K562 (cell line): ENCODE measurements around the gene PPIL1. TPM values are rescaled to one million over a fixed set of nuclear protein-coding genes. Genes with fewer than 3 reads are reported as not detected.
A peak's percentile ranks its signal among the peaks of the same experiment; 100 is the strongest.

Source experiments
- ATF7 ChIP-seq: fragments of 450-650 bp; IDR thresholded peaks from 2 replicates; pipeline ENCODE4 v1.7.1; 2014; ENCODE audit warnings: mild to moderate bottlenecking, moderate library complexity
- BRF2 ChIP-seq: IDR thresholded peaks from 3 replicates; pipeline ENCODE4 v1.6.1; 2011; ENCODE audit warnings: borderline replicate concordance, mild to moderate bottlenecking; ENCODE audit not compliant: insufficient read length, insufficient read depth
- CCNT2 ChIP-seq: IDR thresholded peaks from 2 replicates; pipeline ENCODE4 v1.6.1; 2011; ENCODE audit warnings: borderline replicate concordance, low read depth, mild to moderate bottlenecking, moderate library complexity, mixed read lengths, low read length; ENCODE audit not compliant: insufficient read length; ENCODE audit errors: extremely low read depth
- CHD1 ChIP-seq: fragments of 200-600 bp; sonication (generic); IDR thresholded peaks from one replicate; pipeline ENCODE4 v1.6.1; 2012; ENCODE audit warnings: mild to moderate bottlenecking, moderate library complexity, low read length, inconsistent platforms
- CREB1 ChIP-seq, 2 experiments: sonication (generic) in 1 of 2; formaldehyde crosslinking in 1 of 2; IDR thresholded peaks; 2 replicates each; pipeline versions ENCODE4 v1.6.1 to v1.8.0; 2012 to 2022; ENCODE audit warnings: inconsistent platforms in 1 of 2, mild to moderate bottlenecking in 1 of 2, missing genetic modification reagents in 1 of 2, moderate library complexity in 1 of 2
- CTCF ChIP-seq, 3 experiments: IDR thresholded peaks in 2 of 3; conservative IDR thresholded peaks in 1 of 3; 2 replicates each; pipeline ENCODE4 v1.5.1; 2011 to 2012; ENCODE audit warnings: low read length in 3 of 3, mild to moderate bottlenecking in 3 of 3, control low read depth in 2 of 3, improper control_type of control experiment in 1 of 3, inconsistent platforms in 1 of 3, low read depth in 1 of 3, mixed read lengths in 1 of 3, moderate library complexity in 1 of 3; ENCODE audit not compliant: insufficient read depth in 2 of 3
- CTCFL ChIP-seq: IDR thresholded peaks from 2 replicates; pipeline ENCODE4 v1.6.1; 2011; ENCODE audit warnings: borderline replicate concordance, low read depth, mild to moderate bottlenecking, moderate library complexity, low read length; ENCODE audit not compliant: insufficient read depth, poor library complexity, severe bottlenecking
- KDM1A ChIP-seq, 2 experiments: fragments of 450-650 bp; IDR thresholded peaks; 2 replicates each; pipeline ENCODE4 v1.6.1; 2016; ENCODE audit warnings: mild to moderate bottlenecking in 2 of 2
- MTA3 ChIP-seq: fragments of 450-650 bp; formaldehyde crosslinking; IDR thresholded peaks from 2 replicates; pipeline ENCODE4 v1.6.1; 2017; ENCODE audit warnings: mild to moderate bottlenecking, borderline replicate concordance
- NONO ChIP-seq, 2 experiments: fragments of 200-400 bp in 1 of 2; fragments of 450-650 bp in 1 of 2; formaldehyde crosslinking in 1 of 2; IDR thresholded peaks; 2 replicates each; pipeline ENCODE4 v1.6.1; 2017; ENCODE audit warnings: low read depth in 2 of 2, mild to moderate bottlenecking in 2 of 2, moderate library complexity in 2 of 2, low read length in 1 of 2
- RBBP5 ChIP-seq: fragments of 200-600 bp; sonication (generic); IDR thresholded peaks from 2 replicates; pipeline ENCODE4 v1.6.1; 2012; ENCODE audit warnings: borderline replicate concordance, mild to moderate bottlenecking, low read length, control low read depth, inconsistent platforms; ENCODE audit not compliant: insufficient read depth, poor library complexity, severe bottlenecking
- RCOR1 ChIP-seq, 2 experiments: IDR thresholded peaks; 2 replicates each; pipeline ENCODE4 v1.6.1; 2012; ENCODE audit warnings: low read depth in 2 of 2, low read length in 2 of 2, borderline replicate concordance in 1 of 2, improper control_type of control experiment in 1 of 2
- SIN3B ChIP-seq: fragments of 450-650 bp; IDR thresholded peaks from 2 replicates; pipeline ENCODE4 v1.6.1; 2017; ENCODE audit warnings: low read depth, mild to moderate bottlenecking, moderate library complexity
- SMAD4 ChIP-seq: fragments of 250-450 bp; sonication (Bioruptor Pico); conservative IDR thresholded peaks from 2 replicates; pipeline ENCODE4 v1.8.0; 2021; ENCODE audit warnings: inconsistent platforms, mild to moderate bottlenecking, moderate library complexity
- SP1 ChIP-seq: sonication (generic); formaldehyde crosslinking; IDR thresholded peaks from 2 replicates; pipeline ENCODE4 v1.8.1; 2022; ENCODE audit warnings: mild to moderate bottlenecking, missing genetic modification reagents
- UBTF ChIP-seq, 2 experiments: IDR thresholded peaks; 2 replicates each; pipeline ENCODE4 v1.6.1; 2012; ENCODE audit warnings: improper control_type of control experiment in 2 of 2, low read depth in 2 of 2, low read length in 2 of 2, borderline replicate concordance in 1 of 2
- ZNF444 ChIP-seq: fragments of 250-450 bp; sonication (Bioruptor Pico); IDR thresholded peaks from 2 replicates; pipeline ENCODE4 v1.4.0; 2020; ENCODE audit warnings: mild to moderate bottlenecking, moderate library complexity
- polyA plus RNA-seq, 8 experiments: library from polyadenylated mRNA; depleted of rRNA in 4 of 8; stranded (reverse) in 5 of 8; unstranded in 3 of 8; fragments of >200 nt; fragmentation: Nextera tagmentation in 2 of 8; fragmentation: Illumina TruSeq in 1 of 8; extraction: Ambion mirVana in 2 of 8; extraction: Trizol in 1 of 8; gene quantifications; 2 replicates each; pipeline versions ENCODE4 v1.2.1 to v1.2.3, GENCODE V29; 2011 to 2014; ENCODE audit warnings: inconsistent platforms in 1 of 8, missing spikeins in 1 of 8
- total RNA-seq, 7 experiments: library from RNA; depleted of rRNA in 6 of 7; stranded (reverse); fragments of >200 nt in 6 of 7; fragmentation: Illumina TruSeq in 2 of 7; extraction: Trizol in 2 of 7; gene quantifications; 2 replicates each; pipeline versions ENCODE4 v1.2.1 to v1.2.3, GENCODE V29; 2011 to 2021; ENCODE audit warnings: low replicate concordance in 1 of 7

PPIL1 gene
- total and polyA plus RNA-seq, 9 of the 15 experiments (the other 6 are each of a cell fraction or from before 2014, with no cell fraction given), result 65.8 to 205 (median 130) TPM

- TF ChIP-seq CTCF (IDR thresholded peaks at IDR 0.05 in 2 of 3, conservative IDR thresholded peaks at IDR 0.05 in 1 of 3; ENCODE audit: insufficient read depth in 2 of 3, low read depth in 1 of 3, low read length in 3 of 3) (peak; percentile 5 to 61 (median 41); a peak in 5 of 6 replicates), CCNT2 (peak; percentile 60), CHD1 (peak; percentile 13), UBTF (IDR thresholded peaks at IDR 0.05; ENCODE audit: borderline replicate concordance in 1 of 2, low read depth in 2 of 2, low read length in 2 of 2) (peak; percentile 91 to 93), BRF2 (no peak), RBBP5 (peak; percentile 57), SIN3B (peak; percentile 47; the same call in 1 of the 2 replicates), ZNF444 (CRISPR knock-in tag) (peak; percentile 93), CREB1 (IDR thresholded peaks at IDR 0.05) (0 out of 2 replicates have a peak, but pooled peaks have one; percentile 31), CREB1 (CRISPR knock-in tag; IDR thresholded peaks at IDR 0.05) (no peak), ATF7 (peak; percentile 29; the same call in 1 of the 2 replicates), KDM1A (IDR thresholded peaks at IDR 0.05) (peak in 1 of 2 experiments; percentile 98; a peak in 2 of 4 replicates), MTA3 (0 out of 2 replicates have a peak, but pooled peaks have one; percentile 45), RCOR1 (IDR thresholded peaks at IDR 0.05; ENCODE audit: borderline replicate concordance in 1 of 2, low read depth in 2 of 2, low read length in 2 of 2) (peak in 1 of 2 experiments; percentile 51; a peak in 1 of 4 replicates), CTCFL (peak; percentile 94), NONO (IDR thresholded peaks at IDR 0.05; ENCODE audit: low read depth in 2 of 2, low read length in 1 of 2) (peak in 1 of 2 experiments; percentile 90; a peak in 2 of 4 replicates), SP1 (peak; percentile 38; the same call in 1 of the 2 replicates), SMAD4 (CRISPR knock-in tag) (peak; percentile 61)
Measured at GRCh38 chr6:36839749-36840431, 34.7 kb downstream of the PPIL1 start (continued).
